SK-N-SH (cell line): ENCODE results near the gene PIANP.

Experiments used
- CTCF ChIP-seq: fragments of 200-600 bp; sonication (generic); IDR thresholded peaks from 2 replicates; pipeline ENCODE4 v1.6.1; 2017; ENCODE audit warnings: antibody characterized with exemption, mild to moderate bottlenecking, moderate library complexity
- ELF1 ChIP-seq: IDR thresholded peaks from 2 replicates; pipeline ENCODE4 v1.4.0; 2012
- NFIC ChIP-seq: IDR thresholded peaks from 2 replicates; pipeline ENCODE4 v1.4.0; 2012; ENCODE audit warnings: borderline replicate concordance
- POLR2AphosphoS5 ChIP-seq: IDR thresholded peaks from 2 replicates; pipeline ENCODE4 v1.6.1; 2012; ENCODE audit warnings: low read depth, low read length
- RXRA ChIP-seq: IDR thresholded peaks from 2 replicates; pipeline ENCODE4 v1.4.0; 2012; ENCODE audit warnings: low read depth, mild to moderate bottlenecking, borderline replicate concordance
- TAF1 ChIP-seq: IDR thresholded peaks from 2 replicates; pipeline ENCODE4 v1.6.1; 2012; ENCODE audit warnings: low read depth, mild to moderate bottlenecking, low read length, moderate library complexity, borderline replicate concordance
- USF2 ChIP-seq: fragments of 150-350 bp; IDR thresholded peaks from 2 replicates; pipeline ENCODE4 v1.6.1; 2017; ENCODE audit warnings: antibody characterized with exemption, low read length, low read depth, borderline replicate concordance

GRCh38 chr12:6691473-6691872 is 9.1 kb downstream of the PIANP start:
- TF ChIP-seq CTCF (no peak), TAF1 (no peak), RXRA (no peak), USF2 (no peak), ELF1 (no peak), POLR2AphosphoS5 (no peak), NFIC (no peak)
